HCT116 (cell line): Measurements from ENCODE around the gene MN1. TPM values are rescaled to one million over a fixed set of nuclear protein-coding genes. Genes with fewer than 3 reads are reported as not detected.

ENCODE experiments used
- ATAC-seq: fragments of 200-7000 bp; cut with Tn5 transposase; 2 replicates; pipeline ENCODE4 v1.9.1; 2020; ENCODE audit warnings: mild to moderate bottlenecking, moderate library complexity
- BruUV-seq: library from RNA; stranded (reverse); fragments of 400-500 nt; replicated peaks from 2 replicates; lab custom pipeline; 2021; lab: Mats Ljungman, UMichigan
- CTCF ChIA-PET: fragments of 300-600 bp; sonication (Branson Sonifier 250); formaldehyde crosslinking; loops from one replicate; lab custom pipeline; 2021; ENCODE audit warnings: antibody characterized with exemption; lab: Charles Lee
- POLR2A ChIA-PET: fragments of 300-600, 350-600 bp; sonication (Branson Sonifier 250); formaldehyde crosslinking; loops from one replicate; lab custom pipeline; 2021; ENCODE audit warnings: antibody characterized with exemption; lab: Charles Lee
- RAD21 ChIA-PET, 2 experiments: fragments of 300-600 bp; sonication (Branson Sonifier 250); formaldehyde crosslinking; loops; one replicate each; lab custom pipeline; 2023; ENCODE audit warnings: low total read pairs in 2 of 2; ENCODE audit not compliant: uncharacterized antibody in 2 of 2, unreplicated experiment in 2 of 2, low non-redundant PET in 1 of 2; lab: Charles Lee
- DNase-seq: peaks from one replicate; pipeline ENCODE4 v3.0.0-alpha.2; 2010; ENCODE audit warnings: low read depth, low spot score
- H2AFZ ChIP-seq: fragments of 200-600 bp; shearing (Covaris generic), sonication (generic); 2 replicates; pipeline ENCODE4 v1.6.1; 2017; ENCODE audit warnings: low read depth, mixed run types, mixed read lengths, antibody characterized with exemption, low read length; ENCODE audit not compliant: poor library complexity, severe bottlenecking
- H3K27ac ChIP-seq: 2 replicates; pipeline ENCODE4 v1.5.1; 2012; ENCODE audit warnings: low read depth, low read length
- H3K27me3 ChIP-seq: fragments of 200-600 bp; sonication (generic); 2 replicates; pipeline ENCODE4 v1.6.1; 2016; ENCODE audit warnings: mixed run types, low read length, mixed read lengths; ENCODE audit not compliant: insufficient read depth
- H3K36me3 ChIP-seq, 2 experiments: fragments of 200-500 bp in 1 of 2; fragments of 200-600 bp in 1 of 2; sonication (Bioruptor generic) in 1 of 2; sonication (generic) in 1 of 2; 2 replicates each; pipeline versions ENCODE4 v1.5.1 to v1.6.1; 2014 to 2016; ENCODE audit warnings: low read length in 2 of 2, inconsistent platforms in 1 of 2, mixed read lengths in 1 of 2, mixed run types in 1 of 2; ENCODE audit not compliant: insufficient read depth in 2 of 2, control insufficient read depth in 1 of 2
- H3K4me1 ChIP-seq, 2 experiments: fragments of 200-600 bp in 1 of 2; sonication (generic) in 1 of 2; 2 replicates each; pipeline versions ENCODE4 v1.5.1 to v1.6.1; 2012 to 2017; ENCODE audit warnings: low read length in 2 of 2, inconsistent platforms in 1 of 2, mild to moderate bottlenecking in 1 of 2, mixed read lengths in 1 of 2, mixed run types in 1 of 2, moderate library complexity in 1 of 2; ENCODE audit not compliant: insufficient read depth in 2 of 2, control insufficient read depth in 1 of 2
- H3K4me2 ChIP-seq: fragments of 200-600 bp; sonication (generic); 2 replicates; pipeline ENCODE4 v1.6.1; 2017; ENCODE audit warnings: mixed run types, low read length, mixed read lengths
- H3K4me3 ChIP-seq, 2 experiments: fragments of 200-600 bp in 1 of 2; sonication (generic) in 1 of 2; replicated peaks in 1 of 2; 2 replicates each; pipeline ENCODE4 v1.5.1; 2011 to 2016; ENCODE audit warnings: low read length in 2 of 2, control low read depth in 1 of 2, low read depth in 1 of 2, mild to moderate bottlenecking in 1 of 2, mixed read lengths in 1 of 2, mixed run types in 1 of 2
- H3K79me2 ChIP-seq: fragments of 200-600 bp; sonication (generic); 2 replicates; pipeline ENCODE4 v1.6.1; 2017; ENCODE audit warnings: mild to moderate bottlenecking, mixed run types, low read length, moderate library complexity, mixed read lengths; ENCODE audit not compliant: insufficient read depth
- H3K9ac ChIP-seq: fragments of 200-600 bp; sonication (generic); 2 replicates; pipeline ENCODE4 v1.6.1; 2016; ENCODE audit warnings: low read length, mixed read lengths
- H3K9me2 ChIP-seq: fragments of 200-600 bp; sonication (generic), shearing (Covaris generic); 2 replicates; pipeline ENCODE4 v1.6.1; 2017; ENCODE audit warnings: mixed run types, mild to moderate bottlenecking, moderate library complexity; ENCODE audit not compliant: insufficient read depth
- H3K9me3 ChIP-seq, 2 experiments: fragments of 200-500 bp in 1 of 2; fragments of 200-600 bp in 1 of 2; sonication (Bioruptor generic) in 1 of 2; sonication (generic) in 1 of 2; 2 replicates each; pipeline ENCODE4 v1.6.1; 2014 to 2017; ENCODE audit warnings: low read length in 2 of 2, mixed read lengths in 2 of 2, inconsistent platforms in 1 of 2, low read depth in 1 of 2, mild to moderate bottlenecking in 1 of 2, mixed run types in 1 of 2, moderate library complexity in 1 of 2; ENCODE audit not compliant: control insufficient read depth in 1 of 2, insufficient read depth in 1 of 2
- H4K20me1 ChIP-seq: fragments of 200-600 bp; sonication (generic), shearing (Covaris generic); 2 replicates; pipeline ENCODE4 v1.6.1; 2017; ENCODE audit warnings: mixed run types, mild to moderate bottlenecking, moderate library complexity; ENCODE audit not compliant: insufficient read depth
- CBX3 ChIP-seq: IDR thresholded peaks from 2 replicates; pipeline ENCODE4 v1.6.1; 2012; ENCODE audit warnings: low read depth
- CEBPB ChIP-seq: IDR thresholded peaks from 2 replicates; pipeline ENCODE4 v1.6.1; 2012; ENCODE audit warnings: low read depth
- EGR1 ChIP-seq: IDR thresholded peaks from 2 replicates; pipeline ENCODE4 v1.6.1; 2012; ENCODE audit warnings: low read depth
- ELF1 ChIP-seq: IDR thresholded peaks from 2 replicates; pipeline ENCODE4 v1.6.1; 2012; ENCODE audit warnings: low read depth, borderline replicate concordance
- EZH2 ChIP-seq: fragments of 200-600 bp; sonication (generic); IDR thresholded peaks from 2 replicates; pipeline ENCODE4 v1.6.1; 2017; ENCODE audit warnings: antibody characterized with exemption, mixed run types
- FOSL1 ChIP-seq: IDR thresholded peaks from 2 replicates; pipeline ENCODE4 v1.6.1; 2012; ENCODE audit warnings: low read depth
- JUND ChIP-seq: IDR thresholded peaks from 2 replicates; pipeline ENCODE4 v1.6.1; 2012
- POLR2AphosphoS5 ChIP-seq: IDR thresholded peaks from 2 replicates; pipeline ENCODE4 v1.6.1; 2011; ENCODE audit warnings: mild to moderate bottlenecking, low read depth, low read length, moderate library complexity
- RAD21 ChIP-seq: IDR thresholded peaks from 2 replicates; pipeline ENCODE4 v1.6.1; 2012; ENCODE audit warnings: low read depth, mild to moderate bottlenecking
- SIN3A ChIP-seq: IDR thresholded peaks from 2 replicates; pipeline ENCODE4 v1.6.1; 2012; ENCODE audit warnings: low read depth
- SP1 ChIP-seq: IDR thresholded peaks from 2 replicates; pipeline ENCODE4 v1.6.1; 2012; ENCODE audit warnings: low read depth
- SRF ChIP-seq: IDR thresholded peaks from 2 replicates; pipeline ENCODE4 v1.6.1; 2012; ENCODE audit warnings: low read depth
- TCF7L2 ChIP-seq: IDR thresholded peaks from 2 replicates; pipeline ENCODE4 v1.7.0; 2011; ENCODE audit warnings: borderline replicate concordance, inconsistent platforms; ENCODE audit not compliant: insufficient read depth, insufficient read length; ENCODE audit errors: extremely low read depth
- YY1 ChIP-seq: IDR thresholded peaks from 2 replicates; pipeline ENCODE4 v1.6.1; 2011; ENCODE audit warnings: low read length, low read depth, moderate library complexity, mild to moderate bottlenecking; ENCODE audit not compliant: insufficient replicate concordance; ENCODE audit errors: extremely low read depth
- ZFX ChIP-seq: fragments of 450-650 bp; IDR thresholded peaks from 2 replicates; pipeline ENCODE4 v1.6.1; 2017
- ZNF274 ChIP-seq: fragments of 200-500 bp; sonication (Bioruptor generic); IDR thresholded peaks from 2 replicates; pipeline ENCODE4 v1.6.1; 2014; ENCODE audit warnings: mild to moderate bottlenecking, low read depth, low read length, inconsistent platforms
- intact Hi-C: fragments of 100-400 bp; cut with micrococcal nuclease; formaldehyde crosslinking; loops from 2 replicates; pipeline ENCODE4 v1.10.0; 2022
- total RNA-seq: library from RNA; stranded (reverse); gene quantifications from one replicate; pipeline ENCODE4 v1.2.1, GENCODE V29; 2021; ENCODE audit not compliant: unreplicated experiment
- TF ChIP-seq, protein P1 (sequence below), 3 experiments: fragments of 200-600 bp in 1 of 3; sonication (generic) in 1 of 3; IDR thresholded peaks in 2 of 3; conservative IDR thresholded peaks in 1 of 3; 2 replicates each; pipeline ENCODE4 v1.5.1; 2012 to 2017; ENCODE audit warnings: low read depth in 2 of 3, low read length in 2 of 3, antibody characterized with exemption in 1 of 3, borderline replicate concordance in 1 of 3, control low read depth in 1 of 3, mild to moderate bottlenecking in 1 of 3, mixed read lengths in 1 of 3, mixed run types in 1 of 3, moderate library complexity in 1 of 3; ENCODE audit not compliant: insufficient read depth in 1 of 3
- TF ChIP-seq, protein P2 (sequence below): IDR thresholded peaks from 2 replicates; pipeline ENCODE4 v1.6.1; 2012
- TF ChIP-seq, protein P3 (sequence below): IDR thresholded peaks from 2 replicates; pipeline ENCODE4 v1.6.1; 2012; ENCODE audit warnings: low read depth

MN1 gene
- total RNA-seq, 1 experiment from 2014 or later = 2.9 TPM

DNA sequence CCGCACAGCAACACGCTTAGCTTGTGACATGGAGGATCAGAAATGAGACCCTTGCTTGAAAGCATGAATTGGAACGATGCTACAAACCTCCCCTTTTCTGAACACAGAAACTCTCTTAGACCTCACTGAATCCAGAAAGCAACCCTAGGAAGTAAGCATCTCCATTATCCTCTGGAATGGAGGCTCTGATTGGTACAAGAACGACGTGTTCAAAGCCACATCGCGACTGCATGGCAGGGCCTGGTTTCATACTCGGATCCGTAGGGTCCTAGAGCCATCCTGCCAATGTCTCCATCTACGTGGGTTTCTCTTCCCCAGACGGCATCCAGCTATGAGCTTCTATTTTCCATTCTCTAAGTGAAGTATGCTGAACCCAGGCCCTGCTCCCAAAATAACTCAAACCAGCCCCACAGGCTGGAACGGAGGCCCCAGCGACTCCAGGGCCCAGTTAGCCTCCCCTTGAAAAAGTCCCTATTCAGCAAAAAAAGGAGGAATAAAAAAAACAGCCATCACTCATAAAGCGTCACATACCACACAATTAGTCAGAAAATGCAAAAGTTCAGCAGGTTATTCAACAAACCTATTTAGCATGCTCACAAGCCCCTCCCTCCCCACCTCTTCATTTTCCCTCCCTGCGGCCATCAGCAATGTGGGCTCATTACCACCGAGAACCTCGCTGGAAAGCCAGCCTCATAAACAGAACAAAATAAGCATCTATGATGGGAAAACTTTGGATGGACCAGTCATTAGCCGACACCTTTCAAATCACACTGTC lies 7.1 kb upstream of the MN1 start:
- ATAC-seq (no peak), DNase-seq (no peak)
- Histone ChIP-seq H4K20me1 (no peaks in the 10 kb centered on the region), H3K79me2 (no peaks in the 10 kb centered on the region), H3K36me3 (no peaks in the 10 kb centered on the region), H3K9ac (no peak overlapping the region), H3K9me3 (no peaks in the 10 kb centered on the region), H3K27ac (no peak overlapping the region), H3K4me3 (no peak overlapping the region), H3K4me2 (no peak overlapping the region), H3K27me3 (no peaks in the 10 kb centered on the region), H3K4me1 (peaks cover 0 to 7% of the 10 kb centered on the region in 2 experiments; a peak in 1 of 4 replicates), H3K9me2 (no peaks in the 10 kb centered on the region), H2AFZ (no peak overlapping the region)
- intact Hi-C loops = no loop called here
- no TSS peak for BruUV-seq
- TF ChIP-seq EGR1 (no peak), JUND (no peak), ZNF274 (no peak), TCF7L2 (no peak), SRF (no peak), POLR2AphosphoS5 (no peak), ZFX (no peak), CBX3 (no peak), ELF1 (no peak), FOSL1 (no peak), SP1 (no peak), SIN3A (no peak), YY1 (no peak), CEBPB (no peak), EZH2 (no peak), RAD21 (no peak)
- TF ChIP-seq, protein P1, sequence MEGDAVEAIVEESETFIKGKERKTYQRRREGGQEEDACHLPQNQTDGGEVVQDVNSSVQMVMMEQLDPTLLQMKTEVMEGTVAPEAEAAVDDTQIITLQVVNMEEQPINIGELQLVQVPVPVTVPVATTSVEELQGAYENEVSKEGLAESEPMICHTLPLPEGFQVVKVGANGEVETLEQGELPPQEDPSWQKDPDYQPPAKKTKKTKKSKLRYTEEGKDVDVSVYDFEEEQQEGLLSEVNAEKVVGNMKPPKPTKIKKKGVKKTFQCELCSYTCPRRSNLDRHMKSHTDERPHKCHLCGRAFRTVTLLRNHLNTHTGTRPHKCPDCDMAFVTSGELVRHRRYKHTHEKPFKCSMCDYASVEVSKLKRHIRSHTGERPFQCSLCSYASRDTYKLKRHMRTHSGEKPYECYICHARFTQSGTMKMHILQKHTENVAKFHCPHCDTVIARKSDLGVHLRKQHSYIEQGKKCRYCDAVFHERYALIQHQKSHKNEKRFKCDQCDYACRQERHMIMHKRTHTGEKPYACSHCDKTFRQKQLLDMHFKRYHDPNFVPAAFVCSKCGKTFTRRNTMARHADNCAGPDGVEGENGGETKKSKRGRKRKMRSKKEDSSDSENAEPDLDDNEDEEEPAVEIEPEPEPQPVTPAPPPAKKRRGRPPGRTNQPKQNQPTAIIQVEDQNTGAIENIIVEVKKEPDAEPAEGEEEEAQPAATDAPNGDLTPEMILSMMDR (IDR thresholded peaks at IDR 0.05 in 2 of 3, conservative IDR thresholded peaks at IDR 0.05 in 1 of 3; ENCODE audit: borderline replicate concordance in 1 of 3, insufficient read depth in 1 of 3, low read depth in 2 of 3, low read length in 2 of 3) = no peak
- TF ChIP-seq, protein P2, sequence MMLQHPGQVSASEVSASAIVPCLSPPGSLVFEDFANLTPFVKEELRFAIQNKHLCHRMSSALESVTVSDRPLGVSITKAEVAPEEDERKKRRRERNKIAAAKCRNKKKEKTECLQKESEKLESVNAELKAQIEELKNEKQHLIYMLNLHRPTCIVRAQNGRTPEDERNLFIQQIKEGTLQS = no peak
- TF ChIP-seq, protein P3, sequence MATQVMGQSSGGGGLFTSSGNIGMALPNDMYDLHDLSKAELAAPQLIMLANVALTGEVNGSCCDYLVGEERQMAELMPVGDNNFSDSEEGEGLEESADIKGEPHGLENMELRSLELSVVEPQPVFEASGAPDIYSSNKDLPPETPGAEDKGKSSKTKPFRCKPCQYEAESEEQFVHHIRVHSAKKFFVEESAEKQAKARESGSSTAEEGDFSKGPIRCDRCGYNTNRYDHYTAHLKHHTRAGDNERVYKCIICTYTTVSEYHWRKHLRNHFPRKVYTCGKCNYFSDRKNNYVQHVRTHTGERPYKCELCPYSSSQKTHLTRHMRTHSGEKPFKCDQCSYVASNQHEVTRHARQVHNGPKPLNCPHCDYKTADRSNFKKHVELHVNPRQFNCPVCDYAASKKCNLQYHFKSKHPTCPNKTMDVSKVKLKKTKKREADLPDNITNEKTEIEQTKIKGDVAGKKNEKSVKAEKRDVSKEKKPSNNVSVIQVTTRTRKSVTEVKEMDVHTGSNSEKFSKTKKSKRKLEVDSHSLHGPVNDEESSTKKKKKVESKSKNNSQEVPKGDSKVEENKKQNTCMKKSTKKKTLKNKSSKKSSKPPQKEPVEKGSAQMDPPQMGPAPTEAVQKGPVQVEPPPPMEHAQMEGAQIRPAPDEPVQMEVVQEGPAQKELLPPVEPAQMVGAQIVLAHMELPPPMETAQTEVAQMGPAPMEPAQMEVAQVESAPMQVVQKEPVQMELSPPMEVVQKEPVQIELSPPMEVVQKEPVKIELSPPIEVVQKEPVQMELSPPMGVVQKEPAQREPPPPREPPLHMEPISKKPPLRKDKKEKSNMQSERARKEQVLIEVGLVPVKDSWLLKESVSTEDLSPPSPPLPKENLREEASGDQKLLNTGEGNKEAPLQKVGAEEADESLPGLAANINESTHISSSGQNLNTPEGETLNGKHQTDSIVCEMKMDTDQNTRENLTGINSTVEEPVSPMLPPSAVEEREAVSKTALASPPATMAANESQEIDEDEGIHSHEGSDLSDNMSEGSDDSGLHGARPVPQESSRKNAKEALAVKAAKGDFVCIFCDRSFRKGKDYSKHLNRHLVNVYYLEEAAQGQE = no peak
- RAD21 ChIA-PET = no interaction called here
- POLR2A ChIA-PET = no interaction called here
- CTCF ChIA-PET = no interaction called here
